ENCODE measurements around the gene VGLL3. TPM values are rescaled to one million over a fixed set of nuclear protein-coding genes. Genes with fewer than 3 reads are reported as not detected.
"Not testable (repeated sequence)": the region's sequence is repeated elsewhere in the genome, so short reads cannot be mapped to it uniquely, and the experiment has no call there.

VGLL3 gene
- total RNA-seq, 1 donor from 2014 or later: 3.6 TPM

DNA sequence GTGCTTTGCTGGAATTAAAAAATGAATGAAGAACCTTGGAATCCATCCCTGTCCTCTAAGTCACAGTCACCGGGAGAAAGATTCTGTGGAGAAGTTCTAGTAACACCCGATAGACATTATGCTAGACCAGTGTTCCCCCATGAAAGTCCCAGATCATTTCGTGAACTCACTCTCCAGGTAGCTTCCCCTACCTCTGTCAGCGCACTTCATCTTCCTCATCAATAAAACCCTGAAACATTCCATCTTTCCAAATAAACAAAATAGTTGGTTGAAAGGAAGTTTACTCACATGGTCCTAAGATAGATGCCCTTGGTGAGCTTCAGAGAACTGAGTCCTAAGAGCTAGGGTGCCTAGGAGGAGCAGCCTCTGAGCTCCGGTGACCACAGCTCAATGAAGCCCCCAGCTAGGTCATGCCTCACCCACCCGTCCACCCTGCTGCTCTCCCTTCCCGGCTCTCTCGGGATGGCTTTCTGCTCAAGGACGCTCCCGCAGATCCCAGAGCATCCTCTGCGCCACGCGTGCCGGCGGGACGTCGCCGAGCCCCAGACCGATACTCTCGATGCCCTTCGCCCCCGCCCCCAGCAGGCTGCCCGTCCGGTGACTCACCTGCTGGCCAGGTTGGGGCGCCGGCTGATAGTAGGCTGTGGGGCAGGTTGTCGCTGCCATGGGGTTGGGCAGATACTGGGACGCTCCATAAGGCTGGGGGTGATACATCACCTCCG lies 776 bp downstream of the VGLL3 start:
- ATAC-seq: no peak

DNA sequence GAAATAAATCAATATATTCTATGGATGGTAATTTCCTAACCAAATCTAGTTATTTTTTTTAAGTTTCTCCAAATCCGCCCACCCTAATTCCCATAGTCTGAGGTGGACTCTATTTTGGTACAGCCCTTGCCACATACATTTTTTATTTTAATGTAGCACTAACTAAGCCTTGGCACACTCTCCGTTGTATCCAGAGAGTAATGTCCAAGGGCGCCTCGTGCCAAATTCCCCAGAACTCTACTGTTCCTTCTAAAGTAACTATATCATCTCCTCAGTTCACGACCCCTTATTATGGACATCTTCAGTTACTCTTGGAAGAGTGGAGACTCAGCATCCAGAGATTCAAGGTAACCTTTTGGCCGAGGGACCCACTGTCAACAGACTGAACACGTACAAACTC lies 1.3 kb downstream of the VGLL3 start:
- intact Hi-C loops (cut with micrococcal nuclease): no loop called here
- no peak for ATAC-seq

More for the DNA sequence above, 776 bp downstream of the VGLL3 start:
- intact Hi-C loops (cut with micrococcal nuclease): no loop called here
- DNase-seq: no peak

DNA sequence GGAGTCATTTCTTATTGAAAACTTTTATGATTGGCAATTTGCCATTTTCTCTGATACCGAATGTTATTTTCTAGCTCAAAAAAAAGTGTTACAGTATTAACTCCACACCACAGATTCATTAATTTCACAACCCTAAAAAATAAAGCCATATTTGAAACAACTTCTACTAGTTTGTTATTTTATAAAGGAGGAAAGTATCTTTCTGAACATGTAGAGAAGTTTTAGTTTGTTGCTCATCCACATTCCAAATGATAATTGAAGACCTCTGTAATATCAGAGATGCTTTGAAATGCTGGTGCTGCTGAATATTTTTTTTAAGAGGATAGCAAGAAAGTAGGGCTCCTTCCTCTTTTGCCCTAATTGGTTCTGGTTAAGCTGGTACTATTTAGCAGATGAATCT lies 1.9 kb downstream of the VGLL3 start:
- ATAC-seq (no peak), DNase-seq (no peak)
- intact Hi-C loops (cut with micrococcal nuclease): no loop called here

More for the DNA sequence above, 1.3 kb downstream of the VGLL3 start:
- no peak for DNase-seq

DNA sequence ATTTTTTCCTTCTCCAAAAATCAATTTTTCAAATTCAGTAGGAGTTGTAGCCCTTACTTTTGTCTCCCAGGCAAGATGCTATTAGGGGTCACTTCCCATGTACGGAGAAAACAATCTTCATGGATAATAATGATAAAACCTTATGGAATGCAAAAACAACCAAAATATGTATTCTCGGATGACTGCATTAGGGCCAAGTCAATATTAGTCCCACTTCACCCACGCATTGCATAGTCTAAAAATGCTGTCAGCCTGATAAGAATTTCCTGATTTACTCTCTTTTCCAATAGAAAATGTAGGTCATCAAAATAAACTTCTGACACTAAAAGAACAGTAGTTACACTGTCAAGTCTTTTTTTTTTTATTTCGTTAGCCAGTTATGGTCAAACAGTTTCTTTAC lies 2.7 kb downstream of the VGLL3 start:
- intact Hi-C loops (cut with micrococcal nuclease): no loop called here
- DNase-seq (no peak), ATAC-seq (peak; percentile 11)

DNA sequence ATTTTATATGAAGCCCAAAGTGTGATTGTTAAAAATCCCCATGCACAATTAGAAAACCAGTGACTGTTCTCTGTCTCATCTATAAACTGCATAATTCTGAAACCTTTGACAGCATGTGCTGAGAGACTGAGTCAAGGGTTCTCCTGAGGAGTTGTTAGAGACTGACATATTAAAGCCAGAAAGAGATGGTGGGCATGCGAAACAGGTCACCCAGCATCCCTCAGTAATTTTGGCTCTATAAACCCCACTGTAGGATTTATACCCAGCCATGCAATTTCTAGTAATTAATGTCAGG lies 3.6 kb downstream of the VGLL3 start:
- intact Hi-C loops (cut with micrococcal nuclease): no loop called here
- DNase-seq (no peak), ATAC-seq (no peak)

DNA sequence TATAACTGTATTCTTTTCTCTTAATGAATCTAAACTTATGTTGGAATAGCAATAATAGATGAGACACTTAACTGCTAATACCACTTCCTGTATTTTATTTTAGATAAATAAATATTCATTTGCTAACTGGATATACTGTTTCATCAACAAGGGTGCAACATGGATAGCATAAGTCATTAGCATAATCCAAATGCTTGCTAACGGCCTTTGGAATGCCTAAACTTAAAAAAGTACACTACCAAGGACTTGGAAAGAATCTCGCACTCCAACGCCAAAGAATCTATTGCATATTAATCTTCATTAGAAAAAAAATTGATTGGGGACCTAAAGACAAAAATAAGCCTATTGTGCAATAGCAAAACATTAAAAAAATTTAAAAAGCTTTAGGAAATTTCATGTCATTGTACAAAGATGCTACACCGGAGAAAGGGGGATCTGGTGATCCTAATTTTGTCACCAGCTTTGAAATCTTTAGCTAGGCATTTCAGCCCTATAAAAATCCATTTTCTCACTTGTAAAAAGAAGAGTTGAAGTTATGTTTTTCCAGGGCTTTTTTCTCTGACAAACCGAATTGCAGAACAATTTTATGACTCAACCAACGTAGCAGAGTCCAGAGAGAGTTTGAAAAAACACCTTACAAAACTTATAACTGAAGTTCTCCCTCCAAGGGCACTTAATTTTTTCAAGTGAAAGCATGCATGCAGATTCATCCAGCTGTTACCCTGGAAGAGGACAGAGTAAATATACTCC lies 4.1 kb downstream of the VGLL3 start:
- no peak for ATAC-seq

DNA sequence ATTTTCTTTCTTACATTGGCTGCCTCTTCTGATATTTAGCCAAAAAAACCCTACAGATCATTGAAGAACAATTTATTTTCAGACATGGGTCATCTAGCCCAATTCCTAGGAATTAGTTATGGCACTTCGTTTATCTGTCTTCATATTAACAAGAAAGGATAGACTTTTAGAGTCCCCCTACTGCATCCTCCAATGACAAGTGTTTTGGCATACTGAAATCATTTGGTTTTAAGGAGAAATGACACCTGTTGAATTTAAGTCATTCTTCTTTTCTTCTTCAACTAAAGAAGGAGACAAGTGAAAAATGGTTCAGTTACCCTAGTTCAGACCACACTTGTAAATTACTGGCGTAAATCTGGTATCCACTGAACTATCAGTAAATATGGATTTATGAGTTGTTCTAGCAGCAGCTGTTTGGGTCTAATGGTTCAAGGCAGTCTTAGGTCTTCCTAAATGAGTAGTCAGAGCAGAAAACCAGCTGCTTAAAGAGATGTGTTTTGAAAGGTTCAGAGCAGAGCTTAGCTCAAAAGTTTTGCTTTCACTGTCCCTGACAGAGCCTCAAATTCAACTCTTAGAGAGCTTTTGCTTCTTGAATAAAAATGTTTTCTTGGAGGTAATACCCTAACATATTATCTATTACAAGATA lies 5.6 kb downstream of the VGLL3 start:
- ATAC-seq: no peak
- no peak for DNase-seq

More for the DNA sequence above, 4.1 kb downstream of the VGLL3 start:
- intact Hi-C loops (cut with micrococcal nuclease): no loop called here
- no peak for DNase-seq

DNA sequence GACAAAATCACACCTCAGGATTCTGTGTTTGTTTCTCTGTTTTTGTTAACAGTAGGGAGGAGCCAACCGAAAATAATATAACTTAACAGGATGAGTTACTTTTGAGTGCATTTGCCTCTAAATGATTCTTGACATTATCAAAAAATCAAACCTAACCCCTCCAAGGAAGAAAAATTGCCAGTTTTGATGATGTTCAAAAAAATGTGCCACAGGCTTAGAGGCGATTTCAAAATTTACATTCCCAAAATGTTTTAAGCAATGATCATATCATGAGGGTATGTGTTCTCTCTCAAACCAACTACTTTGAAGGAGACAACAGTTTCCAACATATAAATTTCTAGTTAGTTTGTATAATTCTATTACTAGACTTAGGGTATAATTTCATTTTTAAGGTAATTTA lies 6.7 kb downstream of the VGLL3 start:
- ATAC-seq (no peak), DNase-seq (no peak)
- intact Hi-C loops (cut with micrococcal nuclease): no loop called here

More for the DNA sequence above, 5.6 kb downstream of the VGLL3 start:
- intact Hi-C loops (cut with micrococcal nuclease): no loop called here

DNA sequence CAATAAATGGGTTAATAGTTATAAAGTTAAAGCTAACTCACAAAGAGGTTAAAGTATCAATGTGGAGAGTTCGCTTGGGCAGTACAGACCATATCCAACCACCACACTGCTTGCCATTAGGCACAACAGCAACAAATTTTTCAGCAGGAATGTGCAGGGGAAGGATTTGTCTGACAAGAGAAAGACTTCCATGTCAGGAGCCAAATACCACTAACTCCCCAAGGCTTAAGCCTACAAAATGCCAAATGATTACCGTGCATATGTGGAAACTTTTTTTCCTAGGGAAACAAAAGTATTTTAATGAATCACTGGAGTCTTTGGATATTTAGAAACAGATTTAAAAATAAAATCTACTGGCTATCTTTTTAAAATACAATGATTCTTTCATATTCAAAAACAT lies 8.1 kb downstream of the VGLL3 start:
- DNase-seq (no peak), ATAC-seq (peak; percentile 76)
- intact Hi-C loops (cut with micrococcal nuclease): no loop called here

DNA sequence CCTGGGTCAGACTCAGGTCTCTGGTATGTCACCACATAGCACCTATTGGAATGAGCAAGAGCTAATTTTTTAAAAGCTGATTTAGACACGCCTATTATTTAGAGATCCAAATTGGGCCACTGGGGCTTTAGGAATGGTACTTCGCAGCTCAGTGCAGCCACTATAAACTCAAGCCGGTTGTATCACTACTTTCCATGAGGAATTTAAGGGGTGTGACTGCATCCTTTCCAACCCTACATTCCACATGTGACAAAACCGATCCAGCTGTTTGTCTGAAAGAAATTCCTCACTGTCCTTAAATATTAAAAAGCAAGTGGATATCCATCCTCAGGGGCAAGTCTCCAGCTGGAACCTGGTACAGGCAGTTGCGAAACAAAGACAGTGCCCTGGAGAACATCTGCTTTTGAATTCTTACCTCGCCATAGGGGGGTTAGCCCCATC lies 12.8 kb downstream of the VGLL3 start:
- ATAC-seq (peak; percentile 83), DNase-seq (no peak)
- intact Hi-C loops (cut with micrococcal nuclease): no loop called here

DNA sequence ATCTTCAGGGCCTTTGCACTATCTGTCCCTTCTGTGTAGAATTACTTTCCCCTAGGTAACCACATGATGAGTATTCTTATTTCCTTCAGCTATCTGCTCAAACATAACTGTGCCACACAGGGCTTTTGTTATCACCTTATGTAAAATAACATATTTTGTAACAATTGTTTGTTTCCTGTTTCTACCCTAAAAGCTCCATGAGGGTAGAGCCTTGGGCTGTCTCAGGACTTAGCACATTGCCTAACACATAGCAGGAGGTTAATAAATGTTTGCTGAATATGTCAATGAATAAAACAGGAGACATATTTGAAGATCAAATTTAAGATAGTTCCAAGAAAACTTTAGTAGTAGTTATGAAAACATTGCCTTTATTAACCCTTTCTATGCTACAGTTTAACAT lies 14.7 kb downstream of the VGLL3 start:
- no peak for ATAC-seq
- intact Hi-C loops (cut with micrococcal nuclease): no loop called here
- DNase-seq: no peak

DNA sequence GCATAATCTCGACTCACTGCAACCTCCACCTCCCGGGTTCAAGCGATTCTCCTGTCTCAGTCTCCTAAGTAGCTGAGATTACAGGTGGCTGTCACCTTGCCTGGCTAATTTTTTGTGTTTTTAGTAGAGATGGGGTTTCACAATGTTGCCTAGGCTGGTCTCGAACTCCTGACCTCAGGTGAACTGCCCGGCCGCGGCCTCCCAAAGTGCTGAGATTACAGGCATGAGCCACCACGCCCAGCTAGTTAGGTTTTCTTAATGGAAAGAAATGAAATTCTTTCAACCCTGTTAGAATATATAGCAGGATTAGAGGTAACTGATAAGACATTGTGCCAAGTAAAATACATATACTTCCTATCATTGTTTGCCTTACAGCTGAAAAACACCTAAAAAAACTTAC lies 16.8 kb downstream of the VGLL3 start:
- ATAC-seq; intact Hi-C loops (cut with micrococcal nuclease); DNase-seq: not testable (repeated sequence)

DNA sequence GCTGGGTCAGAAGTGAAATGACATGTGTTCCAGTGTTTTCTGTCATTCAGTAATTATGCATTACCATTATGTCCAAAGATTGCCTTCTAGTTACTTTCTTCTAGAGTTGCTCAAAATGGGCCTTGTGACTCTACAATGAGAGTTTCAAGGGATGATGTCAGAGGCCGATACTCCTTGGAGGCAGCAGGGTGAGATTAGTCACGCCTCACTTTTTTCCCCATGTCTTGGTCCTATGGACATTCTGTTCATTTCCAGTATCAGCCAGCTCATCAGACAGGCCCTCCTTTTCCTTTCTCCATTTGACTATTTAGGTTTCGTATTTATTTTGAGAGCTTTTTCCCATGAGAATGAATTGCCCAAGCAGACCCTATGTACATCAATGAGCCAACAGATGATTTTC lies 17.5 kb downstream of the VGLL3 start:
- intact Hi-C loops (cut with micrococcal nuclease): no loop called here
- ATAC-seq (peak; percentile 77), DNase-seq (no peak)

DNA sequence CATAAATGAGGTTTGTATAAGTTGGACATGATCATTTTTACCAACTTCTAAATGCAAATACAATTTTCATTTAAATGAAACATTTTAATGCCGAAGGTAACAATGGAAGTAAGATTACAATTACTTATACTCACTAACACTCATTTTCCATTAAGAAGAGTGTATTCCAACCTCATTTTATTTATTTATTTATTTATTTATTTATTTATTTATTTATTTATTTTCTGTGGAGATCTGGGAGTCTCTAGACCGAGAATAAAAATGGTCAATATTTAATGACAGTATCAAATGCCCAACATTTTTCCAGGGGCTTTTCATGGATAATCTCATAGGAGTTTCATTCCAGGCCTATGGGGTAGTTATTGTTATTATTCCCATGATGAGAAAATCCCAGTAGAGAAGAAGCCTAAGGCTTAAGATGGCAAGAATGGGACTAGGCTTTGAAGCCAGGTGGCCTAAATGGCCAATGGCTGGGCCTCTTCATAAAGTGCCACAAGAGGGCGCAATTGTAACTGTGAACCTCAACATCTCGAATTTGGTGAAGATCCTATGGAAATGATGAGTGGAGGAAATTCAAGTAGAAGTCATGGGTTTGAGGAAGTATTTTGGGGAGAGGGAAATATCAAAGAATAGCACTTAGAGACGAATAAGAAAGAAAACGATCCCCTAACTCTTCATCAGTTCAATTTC lies 21.3 kb downstream of the VGLL3 start:
- intact Hi-C loops (cut with micrococcal nuclease): no loop called here
- DNase-seq: no peak
- no peak for ATAC-seq

DNA sequence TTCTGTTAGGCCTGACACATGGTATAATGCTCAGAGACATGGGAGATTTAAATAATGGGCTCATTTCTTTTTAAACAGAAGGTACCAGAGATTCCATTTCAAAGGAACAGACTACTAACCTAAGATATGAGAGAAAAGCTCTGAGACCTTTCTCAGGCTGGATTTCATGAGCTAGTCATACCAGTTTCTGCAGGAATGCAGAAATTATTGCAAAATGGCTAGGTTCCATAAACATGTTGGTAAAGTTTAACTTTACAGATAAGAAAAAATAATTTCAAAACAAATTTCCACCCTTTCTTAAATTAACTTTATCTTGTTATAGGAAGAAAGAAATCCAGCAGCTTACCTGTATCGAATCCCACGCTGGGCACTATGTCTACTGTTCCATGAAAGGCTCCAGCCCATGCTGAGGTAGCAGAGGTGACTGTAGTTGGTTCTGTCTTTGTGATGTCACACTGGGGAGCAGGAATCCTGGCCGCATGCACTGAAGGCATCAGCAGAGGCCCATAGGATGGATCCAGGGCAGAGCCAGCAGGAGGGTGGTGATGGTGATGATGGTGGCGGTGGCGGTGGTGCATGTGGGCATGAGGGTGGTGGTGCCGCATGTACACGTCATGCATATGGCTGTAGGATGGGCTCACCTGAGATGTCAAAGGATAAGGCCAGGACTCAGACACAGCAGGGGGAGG lies 22.6 kb downstream of the VGLL3 start:
- ATAC-seq (no peak), DNase-seq (no peak)
- intact Hi-C loops (cut with micrococcal nuclease): no loop called here

DNA sequence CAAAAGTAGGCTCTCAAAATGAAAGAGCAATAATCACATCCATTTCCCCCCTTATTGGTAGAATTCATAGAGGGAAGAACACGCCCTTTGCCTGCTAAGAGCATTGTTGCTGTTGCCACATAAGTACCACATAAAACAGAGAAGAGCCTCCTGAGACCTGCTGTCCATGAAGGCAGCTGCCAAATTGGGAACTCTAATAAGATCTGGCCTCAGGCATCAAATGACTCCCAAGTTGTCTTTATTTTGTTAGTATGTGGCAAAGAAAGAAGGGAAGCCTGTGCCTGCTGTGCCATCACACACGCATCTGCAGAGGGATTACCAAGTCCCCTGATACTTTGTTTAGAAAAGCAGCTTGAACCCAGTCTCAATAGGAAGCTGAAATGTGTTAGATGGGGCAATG lies 23.9 kb downstream of the VGLL3 start:
- ATAC-seq: no peak
- DNase-seq: no peak
- intact Hi-C loops (cut with micrococcal nuclease): no loop called here

DNA sequence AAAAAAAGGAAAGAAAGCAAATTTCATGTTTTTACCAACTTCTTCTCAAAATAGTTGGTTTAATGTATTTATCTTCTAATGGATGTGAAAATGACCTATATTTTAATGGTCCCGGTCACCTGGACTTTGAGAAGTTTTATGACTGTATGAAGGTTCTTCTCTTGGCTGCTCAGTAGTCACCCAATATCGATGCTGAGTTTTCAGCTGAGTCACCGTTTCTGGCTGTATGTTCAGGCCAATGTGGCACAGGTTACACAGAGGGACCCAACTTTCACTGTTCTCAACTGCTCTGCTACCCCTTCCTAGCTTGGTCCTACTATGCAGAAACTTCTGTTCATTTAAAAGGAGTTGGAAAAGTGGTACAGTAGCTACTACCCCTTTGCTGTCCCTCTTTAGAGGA lies 25.8 kb downstream of the VGLL3 start:
- ATAC-seq: no peak
- intact Hi-C loops (cut with micrococcal nuclease): no loop called here
- DNase-seq: no peak

DNA sequence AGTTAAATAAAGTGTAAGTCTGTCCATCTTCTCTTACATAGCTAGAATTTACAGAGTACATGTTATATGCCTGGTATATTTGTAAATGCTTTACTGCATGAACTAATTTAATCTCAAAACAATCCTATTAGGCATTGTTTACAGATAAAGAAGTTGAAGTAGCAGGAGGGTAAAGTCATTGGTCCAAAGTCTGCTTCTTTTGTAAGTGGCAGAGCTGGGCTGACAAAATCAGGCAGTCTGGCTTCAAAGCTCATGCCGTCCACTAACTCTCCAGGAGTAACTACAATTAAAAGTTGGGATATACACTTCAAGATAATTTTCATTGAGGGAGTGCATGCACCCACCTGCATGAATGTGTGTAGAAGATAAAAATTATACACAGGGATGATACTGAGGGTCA lies 27.3 kb downstream of the VGLL3 start:
- DNase-seq: no peak
- intact Hi-C loops (cut with micrococcal nuclease): no loop called here
- no peak for ATAC-seq

DNA sequence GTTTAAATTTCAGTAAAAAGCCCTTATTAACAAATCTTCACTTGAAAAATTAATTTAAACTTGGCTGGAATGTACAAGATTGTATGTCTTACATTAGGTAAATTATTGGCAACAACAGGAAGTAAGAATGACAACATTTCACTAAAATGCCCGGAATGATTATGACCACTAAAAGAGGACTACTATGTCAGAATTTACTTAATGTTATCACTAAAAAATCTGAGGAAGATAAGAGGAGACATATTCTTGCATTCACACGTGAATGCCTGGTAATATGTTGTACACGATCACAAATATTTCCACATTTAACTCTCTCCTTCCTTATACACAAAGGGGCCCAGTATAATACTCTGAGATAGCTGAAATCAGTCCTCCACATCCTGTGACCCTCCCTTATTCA lies 29.7 kb downstream of the VGLL3 start:
- intact Hi-C loops (cut with micrococcal nuclease): no loop called here

More for the DNA sequence above, 29.7 kb downstream of the VGLL3 start:
- no peak for DNase-seq
- ATAC-seq: no peak

Measured in left ventricle myocardium superior (tissue), 1 donor.